ENCODE results near the gene UBE3B. TPM values are rescaled to one million over a fixed set of nuclear protein-coding genes. Genes with fewer than 3 reads are reported as not detected.

The UBE3B gene
- polyA plus RNA-seq, 3 donors, result 29.7 to 40.1 (median 38.5) TPM

GRCh38 chr12:109524466-109525278 lies 47.2 kb downstream of the UBE3B start:
- no peak for DNase-seq

GRCh38 chr12:109525279-109525585 lies 47.8 kb downstream of the UBE3B start:
- DNase-seq, result no peak

GRCh38 chr12:109527489-109528123 lies 50.2 kb downstream of the UBE3B start:
- DNase-seq, result no peak

- no peak for DNase-seq
These were observed 52.5 kb downstream of the UBE3B start for GRCh38 chr12:109529691-109530640.

- no peak for DNase-seq
These were observed 54.0 kb downstream of the UBE3B start for GRCh38 chr12:109531411-109531810.

- DNase-seq, result no peak
These were observed 55.5 kb downstream of the UBE3B start for GRCh38 chr12:109532721-109533486.

GRCh38 chr12:109533487-109533740 lies 56.0 kb downstream of the UBE3B start:
- no peak for DNase-seq

- no peak for DNase-seq
These were observed 57.0 kb downstream of the UBE3B start for GRCh38 chr12:109534456-109534855.

- no peak for DNase-seq
These were observed 57.9 kb downstream of the UBE3B start for GRCh38 chr12:109535231-109535862.

GRCh38 chr12:109535863-109536250 lies 58.4 kb downstream of the UBE3B start:
- no peak for DNase-seq

- DNase-seq, result no peak
These were observed 59.7 kb downstream of the UBE3B start for GRCh38 chr12:109537136-109537535.

GRCh38 chr12:109538191-109538863 lies 60.9 kb downstream of the UBE3B start:
- DNase-seq, result no peak

GRCh38 chr12:109539508-109539907 lies 62.1 kb downstream of the UBE3B start:
- DNase-seq, result no peak

- DNase-seq, result no peak
These were observed 63.3 kb downstream of the UBE3B start for GRCh38 chr12:109540526-109541412.

GRCh38 chr12:109541413-109541726 lies 63.9 kb downstream of the UBE3B start:
- DNase-seq, result no peak

- no peak for DNase-seq
These were observed 64.6 kb downstream of the UBE3B start for GRCh38 chr12:109542014-109542413.

- DNase-seq, result no peak
These were observed 65.4 kb downstream of the UBE3B start for GRCh38 chr12:109542876-109543275.

GRCh38 chr12:109544955-109545531 lies 67.6 kb downstream of the UBE3B start:
- DNase-seq, result no peak

GRCh38 chr12:109545826-109546225 lies 68.4 kb downstream of the UBE3B start:
- no peak for DNase-seq

- DNase-seq, result no peak
These were observed 69.9 kb downstream of the UBE3B start for GRCh38 chr12:109547286-109547685.

All from renal pelvis (tissue), 4 donors.